ENCODE results near the gene CDK5. TPM values are rescaled to one million over a fixed set of nuclear protein-coding genes. Genes with fewer than 3 reads are reported as not detected.

The CDK5 gene
- total and polyA plus RNA-seq, 9 of the 15 experiments (the other 6 are each of a cell fraction or from before 2014, with no cell fraction given) = 3.2 to 38.0 (median 27.5) TPM

GRCh38 chr7:151008511-151009323 lies 49.0 kb downstream of the CDK5 start (continued):
- no peak for TF ChIP-seq ZNF407 (IDR thresholded peaks at IDR 0.05; ENCODE audit: low read depth)
- peak in 1 of 2 experiments; percentile 86; a peak in 2 of 4 replicates for TF ChIP-seq UBTF (IDR thresholded peaks at IDR 0.05; ENCODE audit: borderline replicate concordance in 1 of 2, low read depth in 2 of 2, low read length in 2 of 2)
- TF ChIP-seq ZNF197 (CRISPR knock-in tag; IDR thresholded peaks at IDR 0.05; ENCODE audit: low read depth) = peak; percentile 69; the same call in 1 of the 2 replicates
- peak; percentile 40 for TF ChIP-seq E2F3 (CRISPR knock-in tag; IDR thresholded peaks at IDR 0.05)
- TF ChIP-seq HMGXB4 (CRISPR knock-in tag; IDR thresholded peaks at IDR 0.05) = peak; percentile 97
- TF ChIP-seq PREB (CRISPR knock-in tag; IDR thresholded peaks at IDR 0.05) = peak; percentile 11; the same call in 1 of the 2 replicates
- peak; percentile 79 for TF ChIP-seq TRIM28 (IDR thresholded peaks at IDR 0.05)
- TF ChIP-seq TARDBP (IDR thresholded peaks at IDR 0.05) = peak; percentile 89

Data from K562 (cell line).